Measurements from ENCODE around the gene CRPPA.

The CRPPA gene

GRCh38 chr7:16402091-16402490 is 19.2 kb downstream of the CRPPA start:
- TF ChIP-seq SIN3A (IDR thresholded peaks at IDR 0.05; ENCODE audit: borderline replicate concordance, insufficient read depth, low read length) (no peak), REST (IDR thresholded peaks at IDR 0.05; ENCODE audit: insufficient read depth in 1 of 2, low read depth in 2 of 2, low read length in 2 of 2) (no peak), TAF1 (IDR thresholded peaks at IDR 0.05; ENCODE audit: borderline replicate concordance, insufficient read depth, low read length) (no peak), FOXP2 (optimal IDR thresholded peaks at IDR 0.05; ENCODE audit: borderline replicate concordance, extremely low read depth, extremely low read length, insufficient read depth) (no peak), POLR2AphosphoS5 (IDR thresholded peaks at IDR 0.05; ENCODE audit: low read depth, low read length) (no peak)

GRCh38 chr7:16400893-16401275 is 20.5 kb downstream of the CRPPA start:
- TF ChIP-seq REST (IDR thresholded peaks at IDR 0.05; ENCODE audit: insufficient read depth in 1 of 2, low read depth in 2 of 2, low read length in 2 of 2) (no peak), SIN3A (IDR thresholded peaks at IDR 0.05; ENCODE audit: borderline replicate concordance, insufficient read depth, low read length) (no peak), POLR2AphosphoS5 (IDR thresholded peaks at IDR 0.05; ENCODE audit: low read depth, low read length) (no peak), FOXP2 (optimal IDR thresholded peaks at IDR 0.05; ENCODE audit: borderline replicate concordance, extremely low read depth, extremely low read length, insufficient read depth) (no peak), TAF1 (IDR thresholded peaks at IDR 0.05; ENCODE audit: borderline replicate concordance, insufficient read depth, low read length) (no peak)

- TF ChIP-seq SIN3A (IDR thresholded peaks at IDR 0.05; ENCODE audit: borderline replicate concordance, insufficient read depth, low read length): no peak
- no peak for TF ChIP-seq REST (IDR thresholded peaks at IDR 0.05; ENCODE audit: insufficient read depth in 1 of 2, low read depth in 2 of 2, low read length in 2 of 2)
- no peak for TF ChIP-seq TAF1 (IDR thresholded peaks at IDR 0.05; ENCODE audit: borderline replicate concordance, insufficient read depth, low read length)
- no peak for TF ChIP-seq FOXP2 (optimal IDR thresholded peaks at IDR 0.05; ENCODE audit: borderline replicate concordance, extremely low read depth, extremely low read length, insufficient read depth)
- TF ChIP-seq POLR2AphosphoS5 (IDR thresholded peaks at IDR 0.05; ENCODE audit: low read depth, low read length): no peak
These were observed 21.1 kb downstream of the CRPPA start for GRCh38 chr7:16399916-16400892.

GRCh38 chr7:16399265-16399831 is 22.0 kb downstream of the CRPPA start:
- no peak for TF ChIP-seq FOXP2 (optimal IDR thresholded peaks at IDR 0.05; ENCODE audit: borderline replicate concordance, extremely low read depth, extremely low read length, insufficient read depth)

- TF ChIP-seq SIN3A (IDR thresholded peaks at IDR 0.05; ENCODE audit: borderline replicate concordance, insufficient read depth, low read length) (no peak), POLR2AphosphoS5 (IDR thresholded peaks at IDR 0.05; ENCODE audit: low read depth, low read length) (no peak), REST (IDR thresholded peaks at IDR 0.05; ENCODE audit: insufficient read depth in 1 of 2, low read depth in 2 of 2, low read length in 2 of 2) (no peak), FOXP2 (optimal IDR thresholded peaks at IDR 0.05; ENCODE audit: borderline replicate concordance, extremely low read depth, extremely low read length, insufficient read depth) (no peak), TAF1 (IDR thresholded peaks at IDR 0.05; ENCODE audit: borderline replicate concordance, insufficient read depth, low read length) (no peak)
These were observed 23.0 kb downstream of the CRPPA start for GRCh38 chr7:16398146-16399017.
